ENCODE measurements around the gene KIF13A.

- TF ChIP-seq POLR2AphosphoS5 (IDR thresholded peaks at IDR 0.05), result no peak
- no peak for TF ChIP-seq POLR2A (IDR thresholded peaks at IDR 0.05; ENCODE audit: low read depth)
Measured at GRCh38 chr6:17998003-17998402, 10.6 kb upstream of the KIF13A start.
